H54 (cell line): Measurements from ENCODE around the gene CHAF1B.
"Not testable (repeated sequence)": the region's sequence is repeated elsewhere in the genome, so short reads cannot be mapped to it uniquely, and the experiment has no call there.

Experiments
- DNase-seq: peaks from one replicate; pipeline ENCODE4 v3.0.0; 2011; ENCODE audit warnings: low spot score, mixed read lengths; ENCODE audit not compliant: insufficient read length
- FAIRE-seq: peaks from 3 replicates; lab custom pipeline; 2011; peaks lifted over from hg19 to GRCh38; lab: Jason Lieb, UNC
- POLR2A ChIP-seq: IDR thresholded peaks from 2 replicates; pipeline ENCODE4 v1.6.1; 2011; ENCODE audit warnings: low read depth, mild to moderate bottlenecking, low read length

The CHAF1B gene

GRCh38 chr21:36385233-36386030 is at the start of gene CHAF1B:
CHAF1B (plus strand) TSS chr21:36385392; CDS start chr21:36386137, 745 bp downstream.
- DNase-seq (peak; percentile 88), FAIRE-seq (no peak)
- TF ChIP-seq POLR2A: peak; percentile 84

GRCh38 chr21:36337099-36337509 is 48.1 kb upstream of the CHAF1B start:
- TF ChIP-seq POLR2A: no peak
- FAIRE-seq (peak; percentile 84), DNase-seq (no peak)

DNA sequence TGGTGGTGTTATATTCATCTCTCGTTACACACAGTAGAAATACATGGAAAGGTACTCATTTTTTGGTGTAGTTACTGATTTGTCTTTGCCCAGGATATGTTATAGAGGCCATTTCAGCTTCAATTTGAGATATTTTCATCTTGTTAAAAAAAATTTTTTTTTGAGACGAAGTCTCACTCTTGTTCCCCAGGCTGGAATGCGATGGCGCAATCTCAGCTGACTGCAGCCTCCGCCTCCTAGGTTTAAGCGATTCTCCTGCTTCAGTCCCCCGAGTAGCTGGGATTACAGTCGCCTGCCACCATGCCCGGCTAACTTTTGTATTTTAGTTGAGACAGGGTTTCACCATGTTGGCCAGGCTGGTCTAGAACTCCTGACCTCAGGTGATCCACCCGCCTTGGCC is 46.2 kb upstream of the CHAF1B start:
- FAIRE-seq (no peak), DNase-seq (no peak)
- no peak for TF ChIP-seq POLR2A

DNA sequence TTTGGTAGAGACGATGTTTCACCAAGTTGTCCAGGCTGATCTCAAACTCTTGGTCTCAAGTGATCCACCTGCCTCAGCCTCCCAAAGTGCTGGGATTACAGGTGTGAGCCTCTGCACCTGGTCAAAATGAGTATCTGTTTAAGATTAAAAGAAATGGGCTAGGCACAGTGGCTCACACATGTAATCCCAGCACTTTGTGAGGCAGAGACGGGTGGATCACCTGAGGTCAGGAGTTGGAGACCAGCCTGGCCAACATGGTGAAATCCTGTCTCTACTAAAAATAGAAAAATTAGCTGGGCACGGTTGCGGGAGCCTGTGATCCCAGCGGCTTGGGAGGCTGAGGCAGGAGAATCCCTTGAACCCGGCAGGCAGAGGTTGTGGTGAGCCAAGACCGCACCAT is 42.6 kb upstream of the CHAF1B start:
- not testable (repeated sequence) for DNase-seq, FAIRE-seq

- FAIRE-seq (no peak), DNase-seq (no peak)
- TF ChIP-seq POLR2A: no peak
Measured at GRCh38 chr21:36344931-36345330, 40.3 kb upstream of the CHAF1B start.

GRCh38 chr21:36347278-36347961 is 37.8 kb upstream of the CHAF1B start:
- DNase-seq (no peak), FAIRE-seq (no peak)
- no peak for TF ChIP-seq POLR2A

DNA sequence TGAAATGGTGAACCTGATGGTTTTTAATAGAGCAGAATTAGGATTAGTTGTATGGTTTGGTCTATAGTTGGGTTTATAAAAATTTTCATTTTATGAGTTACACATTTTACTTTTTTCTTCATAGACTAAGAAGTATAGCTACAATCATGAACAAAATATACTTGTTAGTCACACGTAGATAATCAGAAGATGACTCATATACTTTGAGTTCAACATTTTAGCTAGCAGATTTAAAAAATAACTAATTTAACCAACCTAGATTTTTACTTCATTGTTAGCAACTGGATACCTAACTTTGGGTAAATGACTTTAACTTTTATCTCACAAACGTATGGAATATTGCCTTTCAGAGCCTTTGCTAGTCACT is 37.2 kb upstream of the CHAF1B start:
- no peak for FAIRE-seq
- no peak for DNase-seq
- TF ChIP-seq POLR2A: no peak

- FAIRE-seq: no peak
- DNase-seq: no peak
- no peak for TF ChIP-seq POLR2A
Measured at GRCh38 chr21:36349315-36349714, 35.9 kb upstream of the CHAF1B start.

GRCh38 chr21:36350282-36350910 is 34.8 kb upstream of the CHAF1B start:
- FAIRE-seq: no peak
- no peak for DNase-seq
- no peak for TF ChIP-seq POLR2A

DNA sequence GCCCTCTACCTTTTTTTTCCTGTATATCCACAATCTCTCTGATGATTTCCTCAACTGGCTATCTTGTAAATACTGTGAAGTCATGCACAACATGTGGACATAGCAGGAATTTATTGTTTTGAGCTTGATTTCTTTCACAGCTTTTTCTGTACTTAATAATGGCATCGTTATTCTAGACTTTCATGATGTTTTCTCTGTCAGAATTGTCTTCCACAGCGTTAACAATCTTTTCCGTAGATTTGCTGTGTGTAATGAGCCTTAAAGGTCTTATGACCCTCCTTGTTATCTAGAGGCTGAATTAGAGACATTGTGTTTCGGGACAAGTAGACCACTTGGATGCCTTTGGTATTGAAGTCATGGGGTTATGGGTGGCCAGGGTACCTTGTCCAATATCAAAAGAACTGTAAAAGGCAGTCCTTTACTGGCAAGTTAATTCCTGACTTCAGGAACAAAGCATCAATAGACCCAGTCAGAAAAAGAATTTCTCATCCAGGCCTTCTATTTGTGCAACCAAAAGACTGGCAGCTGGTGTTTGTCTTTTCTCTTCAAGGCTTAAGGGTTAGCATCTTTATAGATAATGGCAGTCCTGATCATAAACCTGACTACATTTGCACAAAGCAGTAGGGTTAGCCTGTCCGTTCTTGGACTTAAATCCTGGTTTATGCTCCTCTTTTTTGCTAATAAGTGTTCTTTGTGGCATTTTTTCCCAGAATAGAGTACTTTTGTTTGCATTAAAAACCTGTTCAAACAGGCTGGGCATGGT is 30.1 kb upstream of the CHAF1B start:
- DNase-seq (no peak), FAIRE-seq (no peak)
- no peak for TF ChIP-seq POLR2A

DNA sequence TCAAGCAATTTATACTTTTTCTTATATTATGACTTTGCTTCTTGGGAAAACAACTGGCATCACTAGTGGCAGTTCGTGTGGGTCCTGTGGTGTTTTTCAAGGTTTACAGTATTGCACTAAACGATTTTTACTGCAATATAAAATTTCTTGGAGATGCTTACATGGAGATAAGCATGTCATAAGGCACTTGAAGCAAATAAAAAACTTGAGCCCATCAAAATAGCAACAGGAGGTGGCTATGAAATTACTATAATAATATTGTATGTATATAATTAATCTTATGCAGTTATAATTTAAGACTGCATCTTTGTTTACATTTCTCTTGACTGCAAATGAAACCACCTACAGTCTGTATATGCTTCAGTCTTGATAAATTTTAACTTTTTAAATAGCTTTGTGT is 29.3 kb upstream of the CHAF1B start:
- DNase-seq (no peak), FAIRE-seq (no peak)
- no peak for TF ChIP-seq POLR2A

DNA sequence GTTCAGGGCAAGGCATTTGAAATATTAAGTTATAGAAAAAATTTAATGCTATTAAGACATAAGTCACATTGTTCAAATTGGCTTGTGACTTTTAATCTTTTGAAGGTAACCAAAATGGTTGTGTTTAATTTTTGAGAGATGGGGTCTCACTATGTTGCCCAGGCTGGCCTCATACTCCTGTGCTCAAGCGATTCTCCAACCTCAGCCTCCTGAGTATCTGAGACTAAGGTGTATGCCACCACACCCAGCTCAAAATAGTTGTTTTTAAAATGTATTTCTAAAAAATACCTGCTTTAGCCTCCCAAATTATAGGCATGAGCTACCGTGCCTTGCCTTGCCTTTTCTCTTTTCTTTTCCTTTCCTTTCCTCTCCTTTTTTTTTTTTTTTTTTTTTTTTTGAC is 26.0 kb upstream of the CHAF1B start:
- FAIRE-seq: no peak
- no peak for TF ChIP-seq POLR2A
- DNase-seq: no peak

- FAIRE-seq: no peak
- no peak for DNase-seq
- no peak for TF ChIP-seq POLR2A
Measured at GRCh38 chr21:36369064-36369685, 16.0 kb upstream of the CHAF1B start.

GRCh38 chr21:36375994-36376393 is 9.2 kb upstream of the CHAF1B start:
- DNase-seq: no peak
- no peak for FAIRE-seq
- no peak for TF ChIP-seq POLR2A
